HCT116 (cell line): Measurements from ENCODE around the gene FNBP1. TPM values are rescaled to one million over a fixed set of nuclear protein-coding genes. Genes with fewer than 3 reads are reported as not detected.
"Not testable (repeated sequence)": the region's sequence is repeated elsewhere in the genome, so short reads cannot be mapped to it uniquely, and the experiment has no call there.

Source experiments
- ATAC-seq: fragments of 200-7000 bp; cut with Tn5 transposase; 2 replicates; pipeline ENCODE4 v1.9.1; 2020; ENCODE audit warnings: mild to moderate bottlenecking, moderate library complexity
- BruUV-seq: library from RNA; stranded (reverse); fragments of 400-500 nt; replicated peaks from 2 replicates; lab custom pipeline; 2021; lab: Mats Ljungman, UMichigan
- CTCF ChIA-PET: fragments of 300-600 bp; sonication (Branson Sonifier 250); formaldehyde crosslinking; loops from one replicate; lab custom pipeline; 2021; ENCODE audit warnings: antibody characterized with exemption; lab: Charles Lee
- POLR2A ChIA-PET: fragments of 300-600, 350-600 bp; sonication (Branson Sonifier 250); formaldehyde crosslinking; loops from one replicate; lab custom pipeline; 2021; ENCODE audit warnings: antibody characterized with exemption; lab: Charles Lee
- RAD21 ChIA-PET, 2 experiments: fragments of 300-600 bp; sonication (Branson Sonifier 250); formaldehyde crosslinking; loops; one replicate each; lab custom pipeline; 2023; ENCODE audit warnings: low total read pairs in 2 of 2; ENCODE audit not compliant: uncharacterized antibody in 2 of 2, unreplicated experiment in 2 of 2, low non-redundant PET in 1 of 2; lab: Charles Lee
- DNase-seq: peaks from one replicate; pipeline ENCODE4 v3.0.0-alpha.2; 2010; ENCODE audit warnings: low read depth, low spot score
- H2AFZ ChIP-seq: fragments of 200-600 bp; shearing (Covaris generic), sonication (generic); 2 replicates; pipeline ENCODE4 v1.6.1; 2017; ENCODE audit warnings: low read depth, mixed run types, mixed read lengths, antibody characterized with exemption, low read length; ENCODE audit not compliant: poor library complexity, severe bottlenecking
- H3K27ac ChIP-seq: 2 replicates; pipeline ENCODE4 v1.5.1; 2012; ENCODE audit warnings: low read depth, low read length
- H3K27me3 ChIP-seq: fragments of 200-600 bp; sonication (generic); 2 replicates; pipeline ENCODE4 v1.6.1; 2016; ENCODE audit warnings: mixed run types, low read length, mixed read lengths; ENCODE audit not compliant: insufficient read depth
- H3K36me3 ChIP-seq, 2 experiments: fragments of 200-500 bp in 1 of 2; fragments of 200-600 bp in 1 of 2; sonication (Bioruptor generic) in 1 of 2; sonication (generic) in 1 of 2; 2 replicates each; pipeline versions ENCODE4 v1.5.1 to v1.6.1; 2014 to 2016; ENCODE audit warnings: low read length in 2 of 2, inconsistent platforms in 1 of 2, mixed read lengths in 1 of 2, mixed run types in 1 of 2; ENCODE audit not compliant: insufficient read depth in 2 of 2, control insufficient read depth in 1 of 2
- H3K4me1 ChIP-seq, 2 experiments: fragments of 200-600 bp in 1 of 2; sonication (generic) in 1 of 2; 2 replicates each; pipeline versions ENCODE4 v1.5.1 to v1.6.1; 2012 to 2017; ENCODE audit warnings: low read length in 2 of 2, inconsistent platforms in 1 of 2, mild to moderate bottlenecking in 1 of 2, mixed read lengths in 1 of 2, mixed run types in 1 of 2, moderate library complexity in 1 of 2; ENCODE audit not compliant: insufficient read depth in 2 of 2, control insufficient read depth in 1 of 2
- H3K4me2 ChIP-seq: fragments of 200-600 bp; sonication (generic); 2 replicates; pipeline ENCODE4 v1.6.1; 2017; ENCODE audit warnings: mixed run types, low read length, mixed read lengths
- H3K4me3 ChIP-seq, 2 experiments: fragments of 200-600 bp in 1 of 2; sonication (generic) in 1 of 2; replicated peaks in 1 of 2; 2 replicates each; pipeline ENCODE4 v1.5.1; 2011 to 2016; ENCODE audit warnings: low read length in 2 of 2, control low read depth in 1 of 2, low read depth in 1 of 2, mild to moderate bottlenecking in 1 of 2, mixed read lengths in 1 of 2, mixed run types in 1 of 2
- H3K79me2 ChIP-seq: fragments of 200-600 bp; sonication (generic); 2 replicates; pipeline ENCODE4 v1.6.1; 2017; ENCODE audit warnings: mild to moderate bottlenecking, mixed run types, low read length, moderate library complexity, mixed read lengths; ENCODE audit not compliant: insufficient read depth
- H3K9ac ChIP-seq: fragments of 200-600 bp; sonication (generic); 2 replicates; pipeline ENCODE4 v1.6.1; 2016; ENCODE audit warnings: low read length, mixed read lengths
- H3K9me2 ChIP-seq: fragments of 200-600 bp; sonication (generic), shearing (Covaris generic); 2 replicates; pipeline ENCODE4 v1.6.1; 2017; ENCODE audit warnings: mixed run types, mild to moderate bottlenecking, moderate library complexity; ENCODE audit not compliant: insufficient read depth
- H3K9me3 ChIP-seq, 2 experiments: fragments of 200-500 bp in 1 of 2; fragments of 200-600 bp in 1 of 2; sonication (Bioruptor generic) in 1 of 2; sonication (generic) in 1 of 2; 2 replicates each; pipeline ENCODE4 v1.6.1; 2014 to 2017; ENCODE audit warnings: low read length in 2 of 2, mixed read lengths in 2 of 2, inconsistent platforms in 1 of 2, low read depth in 1 of 2, mild to moderate bottlenecking in 1 of 2, mixed run types in 1 of 2, moderate library complexity in 1 of 2; ENCODE audit not compliant: control insufficient read depth in 1 of 2, insufficient read depth in 1 of 2
- H4K20me1 ChIP-seq: fragments of 200-600 bp; sonication (generic), shearing (Covaris generic); 2 replicates; pipeline ENCODE4 v1.6.1; 2017; ENCODE audit warnings: mixed run types, mild to moderate bottlenecking, moderate library complexity; ENCODE audit not compliant: insufficient read depth
- ELF1 ChIP-seq: IDR thresholded peaks from 2 replicates; pipeline ENCODE4 v1.6.1; 2012; ENCODE audit warnings: low read depth, borderline replicate concordance
- EZH2 ChIP-seq: fragments of 200-600 bp; sonication (generic); IDR thresholded peaks from 2 replicates; pipeline ENCODE4 v1.6.1; 2017; ENCODE audit warnings: antibody characterized with exemption, mixed run types
- EZH2phosphoT487 ChIP-seq: fragments of 200-600 bp; IDR thresholded peaks from 2 replicates; pipeline ENCODE4 v1.6.1; 2018; ENCODE audit warnings: antibody characterized with exemption, borderline replicate concordance
- SIN3A ChIP-seq: IDR thresholded peaks from 2 replicates; pipeline ENCODE4 v1.6.1; 2012; ENCODE audit warnings: low read depth
- SRF ChIP-seq: IDR thresholded peaks from 2 replicates; pipeline ENCODE4 v1.6.1; 2012; ENCODE audit warnings: low read depth
- YY1 ChIP-seq: IDR thresholded peaks from 2 replicates; pipeline ENCODE4 v1.6.1; 2011; ENCODE audit warnings: low read length, low read depth, moderate library complexity, mild to moderate bottlenecking; ENCODE audit not compliant: insufficient replicate concordance; ENCODE audit errors: extremely low read depth
- ZFX ChIP-seq: fragments of 450-650 bp; IDR thresholded peaks from 2 replicates; pipeline ENCODE4 v1.6.1; 2017
- intact Hi-C: fragments of 100-400 bp; cut with micrococcal nuclease; formaldehyde crosslinking; loops from 2 replicates; pipeline ENCODE4 v1.10.0; 2022
- total RNA-seq: library from RNA; stranded (reverse); gene quantifications from one replicate; pipeline ENCODE4 v1.2.1, GENCODE V29; 2021; ENCODE audit not compliant: unreplicated experiment
- TF ChIP-seq, protein P1 (sequence below): IDR thresholded peaks from 2 replicates; pipeline ENCODE4 v1.6.1; 2011; ENCODE audit warnings: mild to moderate bottlenecking, low read length, moderate library complexity; ENCODE audit not compliant: insufficient replicate concordance; ENCODE audit errors: extremely low read depth
- TF ChIP-seq, protein P2 (sequence below): IDR thresholded peaks from 2 replicates; pipeline ENCODE4 v1.6.1; 2012

Gene FNBP1
- total RNA-seq, 1 experiment from 2014 or later, result 25.0 TPM

GRCh38 chr9:130010151-130010988, 32.6 kb downstream of the FNBP1 start:
- Histone ChIP-seq H3K27ac (no peak overlapping the region), H3K4me3 (no peak overlapping the region), H2AFZ (no peak overlapping the region), H3K4me1 (no peaks in the 10 kb centered on the region), H3K9ac (no peak overlapping the region), H3K9me2 (no peaks in the 10 kb centered on the region), H4K20me1 (no peaks in the 10 kb centered on the region), H3K9me3 (peaks cover 0 to 4% of the 10 kb centered on the region in 2 experiments; a peak in 1 of 4 replicates), H3K4me2 (no peak overlapping the region), H3K36me3 (no peaks in the 10 kb centered on the region), H3K79me2 (no peaks in the 10 kb centered on the region), H3K27me3 (no peaks in the 10 kb centered on the region)
- intact Hi-C loops, result no loop called here
- DNase-seq, result no peak
- no TSS peak for BruUV-seq
- POLR2A ChIA-PET, result no interaction called here
- RAD21 ChIA-PET, result no interaction called here
- ATAC-seq, result no peak
- TF ChIP-seq YY1 (no peak), ZFX (no peak), ELF1 (no peak), SRF (no peak), EZH2phosphoT487 (no peak), SIN3A (no peak), EZH2 (no peak)
- TF ChIP-seq, protein P1, sequence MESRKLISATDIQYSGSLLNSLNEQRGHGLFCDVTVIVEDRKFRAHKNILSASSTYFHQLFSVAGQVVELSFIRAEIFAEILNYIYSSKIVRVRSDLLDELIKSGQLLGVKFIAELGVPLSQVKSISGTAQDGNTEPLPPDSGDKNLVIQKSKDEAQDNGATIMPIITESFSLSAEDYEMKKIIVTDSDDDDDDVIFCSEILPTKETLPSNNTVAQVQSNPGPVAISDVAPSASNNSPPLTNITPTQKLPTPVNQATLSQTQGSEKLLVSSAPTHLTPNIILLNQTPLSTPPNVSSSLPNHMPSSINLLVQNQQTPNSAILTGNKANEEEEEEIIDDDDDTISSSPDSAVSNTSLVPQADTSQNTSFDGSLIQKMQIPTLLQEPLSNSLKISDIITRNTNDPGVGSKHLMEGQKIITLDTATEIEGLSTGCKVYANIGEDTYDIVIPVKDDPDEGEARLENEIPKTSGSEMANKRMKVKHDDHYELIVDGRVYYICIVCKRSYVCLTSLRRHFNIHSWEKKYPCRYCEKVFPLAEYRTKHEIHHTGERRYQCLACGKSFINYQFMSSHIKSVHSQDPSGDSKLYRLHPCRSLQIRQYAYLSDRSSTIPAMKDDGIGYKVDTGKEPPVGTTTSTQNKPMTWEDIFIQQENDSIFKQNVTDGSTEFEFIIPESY, result no peak
- TF ChIP-seq, protein P2, sequence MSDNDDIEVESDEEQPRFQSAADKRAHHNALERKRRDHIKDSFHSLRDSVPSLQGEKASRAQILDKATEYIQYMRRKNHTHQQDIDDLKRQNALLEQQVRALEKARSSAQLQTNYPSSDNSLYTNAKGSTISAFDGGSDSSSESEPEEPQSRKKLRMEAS, result no peak
- CTCF ChIA-PET, result no interaction called here

DNA sequence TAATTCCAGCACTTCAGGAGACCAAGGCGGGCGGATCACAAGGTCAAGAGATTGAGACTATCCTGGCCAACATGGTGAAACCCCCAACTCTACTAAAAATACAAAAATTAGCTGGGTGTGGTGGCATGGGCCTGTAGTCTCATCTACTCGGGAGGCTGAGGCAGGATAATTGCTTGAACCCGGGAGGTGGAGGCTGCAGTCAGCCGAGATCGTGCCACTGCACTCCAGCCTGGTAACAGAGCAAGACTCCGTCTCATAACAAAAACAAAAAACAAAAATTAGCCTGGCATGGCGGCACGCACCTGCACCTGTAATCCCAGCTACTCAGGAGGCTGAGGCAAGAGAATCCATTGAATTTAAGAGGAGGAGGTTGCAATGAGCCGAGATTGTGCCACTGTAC, 33.4 kb downstream of the FNBP1 start:
- H3K27me3 ChIP-seq, H4K20me1 ChIP-seq, H3K9ac ChIP-seq, H3K36me3 ChIP-seq, RAD21 ChIA-PET, H3K79me2 ChIP-seq, H3K4me1 ChIP-seq, BruUV-seq, H2AFZ ChIP-seq, CTCF ChIA-PET, POLR2A ChIA-PET, DNase-seq, H3K27ac ChIP-seq, H3K4me2 ChIP-seq, ATAC-seq, H3K9me3 ChIP-seq, H3K4me3 ChIP-seq, intact Hi-C loops, H3K9me2 ChIP-seq: not testable (repeated sequence)
